COR-L47 (cell line): ENCODE measurements around the gene TTC4.
"Not testable (repeated sequence)": the region's sequence is repeated elsewhere in the genome, so short reads cannot be mapped to it uniquely, and the experiment has no call there.

Experiments
- DNase-seq: peaks from one replicate; lab custom pipeline; 2025; lab: John Stamatoyannopoulos, UW

TTC4 gene

DNA sequence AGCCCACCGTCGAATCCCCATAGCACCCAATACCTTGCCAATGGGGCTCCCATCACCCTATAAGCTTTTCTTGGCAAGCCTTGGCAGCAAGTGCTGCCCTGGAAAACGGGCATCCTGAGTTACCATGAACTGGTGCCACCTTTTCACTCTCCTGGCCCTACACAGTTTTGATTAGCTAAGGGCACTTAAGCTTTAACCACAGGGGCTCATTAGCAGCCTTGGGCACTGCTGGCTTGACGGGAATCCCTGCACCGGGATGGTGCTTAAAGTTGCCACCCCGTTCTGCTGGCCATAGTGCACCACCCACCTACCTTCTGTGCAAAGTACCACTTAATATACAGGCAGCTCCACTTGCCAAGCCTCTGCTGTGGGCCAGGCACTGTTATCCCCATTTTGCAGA is 34.9 kb downstream of the TTC4 start:
- no peak for DNase-seq

DNA sequence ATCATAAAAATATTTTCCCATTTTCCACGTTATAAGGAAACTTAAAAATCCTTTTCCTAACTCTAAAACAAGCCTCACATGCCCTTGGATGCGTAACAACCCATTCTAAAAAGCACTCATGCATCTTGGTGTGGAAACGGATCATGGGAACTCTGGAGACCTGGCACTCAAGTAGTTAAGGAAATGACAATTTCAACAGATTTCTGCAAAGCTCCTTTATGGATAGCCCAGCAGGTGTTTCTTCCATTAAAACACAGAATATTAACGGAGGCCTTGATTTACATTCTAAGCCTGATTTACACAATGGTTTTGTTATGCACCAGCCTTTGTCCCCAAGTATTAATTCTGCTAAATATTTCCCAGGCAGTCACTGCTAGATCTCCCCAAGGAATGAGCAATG is 35.8 kb downstream of the TTC4 start:
- DNase-seq = no peak

DNA sequence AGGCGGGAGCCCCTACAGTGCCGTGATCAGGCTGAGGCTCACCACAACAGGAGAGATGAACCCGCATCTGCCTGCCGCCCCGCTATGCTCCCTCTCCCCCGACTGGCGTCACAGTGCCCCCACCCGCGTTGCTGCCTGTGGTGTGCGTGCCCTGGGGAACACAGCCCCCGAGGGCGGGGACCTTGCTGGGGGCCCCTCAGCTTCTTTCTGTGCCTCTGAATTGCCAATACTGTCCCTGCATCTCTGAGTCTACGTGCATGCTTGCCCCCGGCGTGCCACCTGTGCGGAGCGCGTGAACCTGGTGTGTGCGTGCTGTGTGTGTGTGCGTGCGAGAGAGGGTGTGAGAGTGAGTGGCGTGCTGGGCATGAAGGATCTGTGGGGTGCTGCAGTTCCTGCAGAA is 38.4 kb downstream of the TTC4 start:
- no peak for DNase-seq

DNA sequence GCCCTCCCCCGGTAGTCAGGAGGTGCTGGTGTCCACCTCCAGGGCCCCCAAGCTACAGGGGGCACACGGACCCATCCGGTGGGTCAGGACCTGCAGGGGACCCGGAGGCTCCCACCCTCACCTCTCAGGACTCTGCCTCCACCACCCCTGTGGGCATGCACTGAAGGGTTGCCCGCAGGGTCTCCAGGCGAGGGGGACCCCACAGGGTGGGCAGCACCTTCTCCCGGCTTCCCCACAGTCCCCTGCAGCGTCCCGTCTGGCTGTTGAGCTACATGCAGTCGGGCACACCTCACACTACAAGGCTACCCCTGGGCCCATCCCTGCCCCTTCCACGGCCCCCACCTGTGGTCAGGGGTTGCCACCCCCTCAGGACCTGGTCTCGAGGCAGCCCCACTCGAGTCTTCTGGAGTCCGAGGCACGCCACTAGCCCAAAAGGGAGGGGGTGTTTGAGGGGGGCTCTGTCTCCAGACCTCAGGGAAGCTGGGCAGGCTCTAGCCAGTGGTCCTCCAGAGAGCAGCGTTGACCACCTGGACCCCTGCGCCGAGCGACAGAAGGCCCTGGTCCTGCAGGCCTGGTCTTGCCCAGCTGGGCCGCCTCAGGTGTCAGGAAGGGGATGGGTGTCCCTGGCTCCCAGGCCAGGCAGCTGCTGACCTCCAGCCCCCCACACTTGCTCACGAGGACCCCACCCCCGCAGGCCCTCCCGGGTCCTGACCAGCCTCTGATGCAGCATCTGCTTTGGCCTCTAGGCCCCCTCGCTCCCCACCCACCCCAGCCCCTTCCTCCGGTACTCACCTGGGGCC is 39.0 kb downstream of the TTC4 start:
- DNase-seq = no peak

DNA sequence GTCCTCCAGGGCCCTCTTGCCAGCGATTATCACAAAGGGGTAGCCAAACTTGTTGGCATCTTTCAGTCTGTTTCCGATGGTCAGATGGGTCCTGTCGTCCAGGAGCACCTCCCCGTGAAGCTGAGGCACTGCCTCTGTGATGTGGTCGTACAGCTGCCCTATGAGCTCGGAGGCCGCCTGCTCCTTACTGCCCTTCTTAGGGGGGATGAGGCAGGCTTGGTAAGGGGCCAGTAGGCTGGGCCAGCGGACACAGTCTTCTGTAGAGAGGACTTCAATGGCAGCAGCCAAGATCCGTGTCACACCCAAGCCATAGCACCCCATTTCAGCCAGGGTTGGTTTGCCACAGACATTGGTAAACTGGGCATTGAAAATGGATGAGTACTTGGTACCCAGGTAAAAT is 42.2 kb downstream of the TTC4 start:
- no peak for DNase-seq

DNA sequence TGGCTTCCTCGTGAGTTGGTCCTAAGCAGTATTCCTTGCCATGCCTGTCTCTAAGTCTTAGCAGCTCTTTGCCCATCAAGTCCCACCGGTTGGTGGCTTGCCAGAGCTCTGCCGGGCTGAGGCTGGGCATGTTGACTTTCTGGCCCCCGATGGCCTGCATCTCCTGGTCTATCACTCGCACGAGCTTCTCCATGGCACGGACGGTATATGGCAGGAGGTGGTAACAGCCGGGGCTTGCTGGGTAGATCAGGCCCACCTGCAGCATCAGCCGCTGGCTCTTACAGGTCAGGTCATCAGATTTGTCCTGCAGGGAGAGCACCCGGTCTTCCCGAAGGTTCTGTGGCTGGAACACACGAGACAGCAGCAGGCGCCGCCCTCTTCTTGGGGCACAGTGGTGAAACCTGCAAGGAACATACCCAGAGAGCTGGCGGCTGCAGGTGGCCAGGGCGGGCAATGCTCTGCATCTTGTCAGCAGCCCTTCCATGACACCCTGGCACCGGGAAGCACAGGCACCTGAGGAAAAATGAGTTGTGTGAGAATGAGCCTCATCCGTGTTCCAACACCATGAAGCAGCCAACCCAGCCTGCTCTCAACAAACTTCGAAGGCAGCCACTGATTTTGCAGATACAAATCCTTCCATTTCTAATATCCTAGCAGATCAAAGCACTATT is 43.2 kb downstream of the TTC4 start:
- DNase-seq = no peak

DNA sequence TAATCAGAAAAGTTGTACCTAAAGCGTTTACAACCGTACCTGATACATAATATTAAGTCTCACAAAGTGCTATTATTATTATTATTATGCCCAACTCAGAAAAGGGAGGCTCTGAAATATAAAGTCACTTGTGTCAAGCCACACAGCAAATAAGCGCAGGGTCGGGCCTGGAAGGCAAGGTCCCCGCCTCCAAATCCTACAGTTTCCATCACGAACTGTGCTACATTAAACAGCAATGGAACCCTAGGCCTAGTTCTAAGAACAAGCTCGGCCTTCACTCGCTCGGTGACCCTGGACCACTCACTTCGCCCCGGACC is 48.1 kb downstream of the TTC4 start:
- no peak for DNase-seq

DNA sequence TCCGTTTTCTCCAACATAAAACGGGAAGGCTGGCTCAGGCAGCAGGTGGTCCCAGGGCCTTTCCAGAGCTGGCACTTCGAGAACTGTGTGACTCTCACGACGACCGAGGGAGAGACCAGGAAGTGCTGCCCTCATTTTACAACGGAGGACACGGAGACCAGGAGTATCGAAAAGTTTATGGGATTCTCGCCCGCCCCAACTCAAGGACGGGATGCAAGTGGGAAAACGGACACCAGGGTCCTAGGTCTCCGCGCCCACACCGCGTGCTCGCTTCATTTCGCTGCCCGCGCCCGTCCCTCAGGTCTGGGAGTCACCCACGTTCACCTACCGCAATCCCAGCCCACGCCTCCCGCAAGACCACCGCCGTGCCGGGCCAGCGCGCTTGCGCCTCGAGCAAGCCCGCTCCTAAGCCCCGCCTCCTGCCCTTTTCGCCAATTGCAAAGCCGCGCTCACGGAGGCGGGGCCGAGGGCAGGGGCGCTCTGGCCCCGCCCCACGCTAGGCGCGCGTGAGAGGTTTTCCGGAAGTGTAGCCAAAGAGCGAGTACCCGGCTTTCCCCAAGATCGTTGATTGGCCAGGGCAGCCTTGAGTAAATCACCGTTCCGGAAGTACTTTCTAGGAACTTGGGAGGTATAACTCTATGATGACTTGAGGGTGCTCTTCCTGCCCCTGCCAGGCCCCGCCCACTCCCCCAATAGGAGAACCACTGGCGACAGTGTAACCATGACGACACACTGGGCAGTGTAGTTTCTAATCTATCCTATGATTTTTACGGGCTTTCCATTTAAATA is 48.7 kb downstream of the TTC4 start, which contains the start of gene PARS2:
Gene PARS2 (minus strand): TSS at position 391 of the 789 bp plus-strand sequence. CDS start 5,362 bp downstream, outside the sequence.
- DNase-seq = peak; percentile 99

DNA sequence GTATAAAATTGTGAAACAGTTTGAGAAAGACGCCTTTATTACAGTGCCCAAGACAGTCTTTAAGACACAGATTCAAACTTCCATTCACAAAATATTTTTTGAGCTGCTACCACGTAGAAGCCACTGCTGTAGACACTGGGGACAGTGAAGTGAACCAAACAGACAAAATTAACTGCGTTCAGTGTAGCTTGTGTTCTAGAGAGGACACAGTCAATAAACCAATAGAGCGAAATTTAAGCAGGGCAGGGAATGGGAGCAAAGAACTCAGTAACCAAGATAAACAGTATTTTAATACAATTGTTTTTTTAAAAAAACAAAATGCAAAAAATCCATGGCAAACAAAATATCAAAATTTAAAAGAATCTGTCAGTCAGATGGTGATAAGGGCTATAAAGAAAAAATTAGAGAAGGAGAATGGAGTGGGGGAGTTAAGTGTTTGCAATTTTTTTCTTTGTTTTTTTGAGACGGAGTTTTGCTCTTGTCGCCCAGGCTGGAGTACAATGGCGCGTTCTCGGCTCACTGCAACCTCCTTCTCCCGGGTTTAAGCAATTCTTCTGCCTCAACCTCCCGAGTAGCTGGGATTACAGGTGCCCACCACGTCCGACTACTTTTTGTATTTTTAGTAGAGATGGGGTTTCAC is 49.4 kb downstream of the TTC4 start:
- DNase-seq = no peak

DNA sequence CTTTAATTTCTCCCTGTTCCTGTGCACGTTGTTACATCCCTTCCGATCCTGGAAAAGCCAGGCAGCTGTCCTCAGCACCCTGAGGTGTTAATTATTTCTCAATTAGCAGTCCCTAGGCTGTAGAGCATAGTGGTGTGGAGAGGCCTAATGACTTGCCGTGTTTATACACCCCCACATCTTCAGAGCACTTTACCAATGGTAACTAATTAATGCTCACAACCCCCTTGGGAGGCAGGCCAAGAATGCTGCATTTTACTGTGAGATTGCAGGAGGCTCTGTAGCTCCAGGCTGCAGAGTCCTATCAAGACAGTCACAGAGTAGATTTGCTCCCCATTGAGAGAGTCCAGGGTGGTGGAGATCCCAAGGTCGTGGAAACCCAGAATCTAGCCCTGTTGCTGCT is 51.1 kb downstream of the TTC4 start:
- peak; percentile 91 for DNase-seq

DNA sequence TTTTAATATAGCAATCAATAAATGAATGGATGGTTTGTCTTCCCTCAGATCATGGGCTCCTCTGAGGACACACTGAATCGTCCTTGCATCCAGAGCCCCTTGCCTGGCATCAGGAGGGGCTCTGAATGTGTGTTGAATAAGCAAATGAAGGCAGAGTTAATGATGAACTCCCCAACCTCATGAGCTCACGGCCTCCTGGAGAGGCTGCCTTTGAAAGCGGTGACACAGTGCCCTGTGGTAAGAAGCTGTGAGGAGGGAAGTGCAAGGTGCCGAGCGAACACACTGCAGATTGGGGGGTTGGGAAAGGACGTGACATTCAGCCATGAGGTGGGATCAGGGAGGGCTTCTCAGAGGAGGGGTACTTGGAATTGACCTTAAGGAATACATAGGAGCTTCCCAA is 51.9 kb downstream of the TTC4 start:
- no peak for DNase-seq

DNA sequence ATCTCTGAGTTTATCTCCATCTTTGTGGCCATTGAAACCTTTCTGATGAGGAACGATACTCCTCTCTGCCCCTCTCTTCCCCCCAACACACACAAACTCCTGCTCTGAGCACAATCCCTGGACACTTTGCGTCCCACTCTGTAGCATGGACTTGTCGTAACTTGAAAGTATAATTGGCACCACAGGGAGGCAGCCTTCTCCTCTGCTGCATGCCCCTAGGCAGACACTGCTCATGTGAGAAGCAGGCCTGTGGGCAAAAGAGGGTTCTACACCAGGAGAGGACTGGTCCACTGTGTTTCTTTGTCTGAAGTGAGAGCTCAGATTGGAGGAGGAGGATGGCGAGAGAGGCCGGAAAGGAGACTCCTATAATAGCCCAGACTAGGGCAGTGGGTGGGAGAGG is 52.4 kb downstream of the TTC4 start:
- DNase-seq = no peak

DNA sequence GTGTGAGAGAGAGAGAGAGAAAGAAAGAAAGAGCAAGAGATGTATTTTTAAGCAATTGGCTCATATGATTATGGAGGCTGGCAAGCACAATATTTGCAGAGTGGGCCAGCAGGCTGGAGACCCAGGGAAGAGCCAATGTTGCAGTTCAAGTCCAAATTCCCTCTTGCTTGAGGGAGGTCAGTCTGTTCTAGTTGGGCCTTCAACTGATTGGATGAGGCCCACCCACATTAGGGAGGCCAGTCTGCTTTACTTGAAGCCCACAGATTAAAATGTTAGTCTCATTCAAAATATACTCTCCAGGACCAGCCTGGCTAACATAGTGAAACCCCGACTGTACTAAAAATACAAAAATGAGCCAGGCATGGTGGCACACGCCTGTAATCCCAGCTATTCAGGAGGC is 57.3 kb downstream of the TTC4 start:
- DNase-seq = no peak

DNA sequence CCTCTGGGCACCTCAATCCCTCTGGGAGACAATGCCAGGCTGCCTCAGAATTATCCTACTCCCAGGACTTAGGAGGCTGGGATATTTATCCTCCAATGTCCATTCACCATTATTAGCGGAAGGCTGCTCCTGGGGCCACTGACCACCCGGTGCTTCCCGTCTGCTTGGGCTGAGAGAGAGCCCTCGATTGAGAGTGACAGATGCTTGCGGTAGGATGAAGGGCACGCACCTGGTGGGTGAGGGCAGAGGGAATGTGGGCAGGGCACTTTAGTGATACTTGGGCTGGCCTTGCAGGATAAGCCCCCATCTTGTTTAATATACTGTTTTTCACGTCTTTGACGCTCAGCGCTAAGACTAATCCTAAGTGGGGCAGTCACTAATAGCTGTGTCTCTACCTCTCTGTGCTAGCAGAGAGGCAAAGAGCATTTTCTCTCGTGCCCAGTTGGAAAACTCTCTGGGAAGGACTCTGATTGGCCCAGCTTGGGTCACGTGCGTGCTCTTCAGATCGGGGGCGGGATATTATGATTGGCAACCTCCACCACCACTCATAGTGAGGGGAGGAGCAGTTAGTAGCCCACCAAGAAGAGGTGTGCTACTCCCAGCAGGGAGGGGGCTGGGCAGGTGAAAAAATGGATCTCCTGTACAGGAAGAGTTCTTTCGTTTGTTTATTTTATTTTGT is 59.3 kb downstream of the TTC4 start:
- no peak for DNase-seq

DNA sequence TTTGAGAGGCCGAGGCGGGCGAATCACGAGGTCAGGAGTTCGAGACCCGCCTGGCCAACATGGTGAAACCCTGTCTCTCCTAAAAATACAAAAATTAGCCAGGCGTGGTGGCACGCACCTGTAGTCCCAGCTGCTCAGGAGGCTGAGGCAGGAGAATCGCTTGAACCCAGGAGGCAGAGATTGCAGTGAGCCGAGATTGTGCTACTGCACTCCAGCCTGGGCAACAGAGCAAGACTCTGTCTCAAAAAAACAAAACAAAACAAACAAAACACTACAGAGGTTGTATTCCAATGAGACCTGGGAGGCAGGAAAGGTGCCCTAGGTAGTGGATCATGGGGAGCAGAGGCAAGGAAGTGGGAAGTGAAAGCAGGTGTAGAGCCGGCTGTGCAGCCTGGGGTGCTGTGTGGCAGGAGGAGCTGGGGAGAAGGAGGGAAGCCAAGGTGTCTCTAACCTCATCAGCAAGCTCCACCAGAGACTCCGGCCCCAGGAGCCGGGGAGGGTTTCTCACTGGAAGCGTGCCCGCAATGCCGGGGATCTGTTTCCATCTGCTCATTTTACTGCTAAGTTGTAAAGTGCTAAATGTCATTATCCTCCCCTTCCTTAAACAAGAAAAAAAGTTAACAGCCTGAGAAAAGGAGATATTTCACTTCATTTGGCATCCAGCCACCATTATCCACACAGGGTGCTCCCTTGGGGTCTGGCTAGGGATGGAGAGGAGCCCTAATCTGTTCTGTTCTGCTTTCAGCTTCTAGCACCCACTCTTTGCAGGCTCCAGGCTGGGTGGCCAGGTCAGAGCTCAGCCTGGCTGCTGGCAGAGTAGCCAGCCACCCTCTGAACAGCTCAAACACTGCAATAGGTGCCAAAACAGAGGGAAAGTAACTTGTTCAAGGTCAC is 60.4 kb downstream of the TTC4 start:
- not testable (repeated sequence) for DNase-seq

DNA sequence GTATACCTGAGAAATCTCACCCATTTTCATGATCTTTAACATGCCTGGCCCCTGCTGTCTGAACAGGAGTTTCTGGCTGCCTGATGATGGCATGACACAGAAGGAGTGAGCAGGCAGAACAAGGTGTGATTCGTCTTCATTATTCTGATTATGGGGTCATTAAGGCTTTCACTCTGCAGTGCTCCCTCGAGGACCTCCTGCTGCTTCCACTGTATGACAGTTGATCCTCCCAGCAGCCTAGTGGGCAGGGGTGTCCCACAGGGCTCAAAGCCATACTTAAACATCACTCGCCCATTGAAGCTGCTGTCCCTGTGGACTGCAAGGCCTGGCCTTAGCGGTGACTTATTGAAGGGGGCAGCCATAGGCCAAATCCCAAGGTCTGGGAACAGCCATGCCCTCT is 61.4 kb downstream of the TTC4 start:
- DNase-seq = no peak

DNA sequence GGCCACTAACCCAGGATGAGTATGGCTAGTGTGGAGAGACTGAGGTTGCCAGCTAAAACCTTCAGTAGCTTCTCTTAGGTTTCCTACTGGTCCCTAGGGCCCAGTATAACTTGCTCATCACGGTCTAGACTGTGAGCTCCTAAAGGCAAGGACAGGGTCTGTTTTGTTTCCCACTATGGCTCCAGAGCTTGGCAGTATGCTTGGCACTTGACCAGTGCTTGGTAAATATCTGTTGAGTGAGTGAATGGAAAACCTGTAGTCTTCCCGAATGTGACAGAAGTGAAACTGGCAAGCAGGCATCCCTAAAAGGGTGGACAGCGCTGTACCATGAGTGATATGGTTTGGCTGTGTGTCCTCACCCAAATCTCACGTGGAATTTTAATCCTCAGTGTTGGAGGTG is 61.8 kb downstream of the TTC4 start:
- DNase-seq = no peak

DNA sequence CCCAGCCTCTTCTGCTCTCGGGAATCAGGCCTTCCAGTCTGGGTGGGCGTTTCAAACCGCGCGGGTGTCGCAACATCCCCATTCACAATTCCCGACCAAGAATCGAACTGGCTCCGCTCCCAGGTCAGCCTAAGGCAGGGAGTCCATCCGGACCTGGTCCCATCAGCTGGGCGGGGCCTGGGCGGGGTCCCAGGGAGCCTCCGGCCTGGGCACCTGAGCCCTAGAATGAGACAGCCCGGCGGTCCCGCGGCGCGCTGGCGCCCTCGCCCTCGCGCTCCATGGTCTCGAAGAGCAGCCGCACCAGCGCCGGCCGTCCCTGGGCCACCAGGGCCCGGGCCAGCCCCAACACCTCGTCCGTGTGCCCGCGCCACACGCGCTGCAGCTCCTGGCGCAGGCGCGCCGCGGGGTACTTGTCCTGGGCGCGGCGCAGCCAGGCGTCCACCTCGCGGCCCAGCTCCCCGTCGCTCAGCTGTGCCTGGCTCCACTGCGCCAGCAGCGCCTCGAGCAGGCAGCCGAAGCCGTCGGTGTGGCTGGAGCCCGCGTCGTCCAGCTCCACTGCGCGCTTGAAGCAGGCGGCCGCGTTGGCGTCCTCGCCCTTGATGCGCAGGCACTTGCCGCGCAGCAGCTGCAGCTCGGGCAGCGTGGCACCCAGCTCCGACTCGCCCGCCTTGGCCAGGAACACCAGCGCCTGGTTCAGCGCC is 65.5 kb downstream of the TTC4 start:
- DNase-seq = no peak

DNA sequence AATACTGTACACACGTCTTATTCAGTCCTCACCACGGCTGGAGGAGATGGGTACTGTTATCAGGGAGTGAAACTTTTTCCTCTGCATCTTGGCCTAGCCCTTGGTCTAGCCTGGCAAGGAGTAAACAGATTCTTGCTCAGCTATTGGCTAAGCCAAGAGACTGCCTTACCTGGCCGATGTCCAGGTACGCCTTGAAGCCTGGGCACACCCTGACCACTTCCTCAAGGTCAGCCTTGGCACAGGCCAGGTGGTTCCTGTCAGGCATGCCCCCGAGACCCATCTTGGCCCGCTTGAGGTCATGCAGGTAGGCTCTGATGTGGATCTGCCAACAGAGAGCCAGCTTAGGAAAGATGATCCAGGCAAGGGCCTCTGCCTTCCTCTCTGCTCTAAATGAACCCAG is 66.5 kb downstream of the TTC4 start:
- DNase-seq = no peak

DNA sequence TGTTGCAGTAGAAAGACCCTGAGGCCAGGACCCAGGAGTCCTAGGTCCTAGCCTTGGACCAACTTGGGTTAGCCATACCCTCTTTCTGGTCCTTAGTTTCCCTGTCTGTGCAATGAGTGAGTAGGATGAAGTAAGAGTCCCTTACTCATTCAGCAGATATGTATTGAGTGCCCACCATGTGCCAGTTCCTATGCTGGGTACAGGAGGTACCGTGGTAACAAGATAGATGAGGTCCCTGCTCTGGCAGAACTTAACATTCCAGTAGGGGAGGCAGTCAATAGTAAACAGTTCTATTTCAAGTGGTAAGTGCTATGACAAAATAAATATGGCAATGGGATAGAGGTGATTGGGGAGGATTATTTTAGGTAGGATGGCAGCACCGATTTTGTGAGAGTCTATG is 66.9 kb downstream of the TTC4 start:
- DNase-seq = no peak
